HG03097 (cell line): ENCODE results near the gene KIF21A.
"Not testable (repeated sequence)": the region's sequence is repeated elsewhere in the genome, so short reads cannot be mapped to it uniquely, and the experiment has no call there.

Source experiments
- ATAC-seq: cut with Tn5 transposase; IDR thresholded peaks from one replicate; pipeline ENCODE4 v1.9.1; 2021; ENCODE audit not compliant: unreplicated experiment, low FRiP score

The KIF21A gene, protein sequence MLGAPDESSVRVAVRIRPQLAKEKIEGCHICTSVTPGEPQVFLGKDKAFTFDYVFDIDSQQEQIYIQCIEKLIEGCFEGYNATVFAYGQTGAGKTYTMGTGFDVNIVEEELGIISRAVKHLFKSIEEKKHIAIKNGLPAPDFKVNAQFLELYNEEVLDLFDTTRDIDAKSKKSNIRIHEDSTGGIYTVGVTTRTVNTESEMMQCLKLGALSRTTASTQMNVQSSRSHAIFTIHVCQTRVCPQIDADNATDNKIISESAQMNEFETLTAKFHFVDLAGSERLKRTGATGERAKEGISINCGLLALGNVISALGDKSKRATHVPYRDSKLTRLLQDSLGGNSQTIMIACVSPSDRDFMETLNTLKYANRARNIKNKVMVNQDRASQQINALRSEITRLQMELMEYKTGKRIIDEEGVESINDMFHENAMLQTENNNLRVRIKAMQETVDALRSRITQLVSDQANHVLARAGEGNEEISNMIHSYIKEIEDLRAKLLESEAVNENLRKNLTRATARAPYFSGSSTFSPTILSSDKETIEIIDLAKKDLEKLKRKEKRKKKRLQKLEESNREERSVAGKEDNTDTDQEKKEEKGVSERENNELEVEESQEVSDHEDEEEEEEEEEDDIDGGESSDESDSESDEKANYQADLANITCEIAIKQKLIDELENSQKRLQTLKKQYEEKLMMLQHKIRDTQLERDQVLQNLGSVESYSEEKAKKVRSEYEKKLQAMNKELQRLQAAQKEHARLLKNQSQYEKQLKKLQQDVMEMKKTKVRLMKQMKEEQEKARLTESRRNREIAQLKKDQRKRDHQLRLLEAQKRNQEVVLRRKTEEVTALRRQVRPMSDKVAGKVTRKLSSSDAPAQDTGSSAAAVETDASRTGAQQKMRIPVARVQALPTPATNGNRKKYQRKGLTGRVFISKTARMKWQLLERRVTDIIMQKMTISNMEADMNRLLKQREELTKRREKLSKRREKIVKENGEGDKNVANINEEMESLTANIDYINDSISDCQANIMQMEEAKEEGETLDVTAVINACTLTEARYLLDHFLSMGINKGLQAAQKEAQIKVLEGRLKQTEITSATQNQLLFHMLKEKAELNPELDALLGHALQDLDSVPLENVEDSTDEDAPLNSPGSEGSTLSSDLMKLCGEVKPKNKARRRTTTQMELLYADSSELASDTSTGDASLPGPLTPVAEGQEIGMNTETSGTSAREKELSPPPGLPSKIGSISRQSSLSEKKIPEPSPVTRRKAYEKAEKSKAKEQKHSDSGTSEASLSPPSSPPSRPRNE (N-terminal part only)

GRCh38 chr12:39443081-39443928 lies at the start of gene KIF21A:
TSS of gene KIF21A (minus strand) at chr12:39443120. CDS start at chr12:39442970, 150 bp downstream.
- peak; percentile 98 for ATAC-seq

DNA sequence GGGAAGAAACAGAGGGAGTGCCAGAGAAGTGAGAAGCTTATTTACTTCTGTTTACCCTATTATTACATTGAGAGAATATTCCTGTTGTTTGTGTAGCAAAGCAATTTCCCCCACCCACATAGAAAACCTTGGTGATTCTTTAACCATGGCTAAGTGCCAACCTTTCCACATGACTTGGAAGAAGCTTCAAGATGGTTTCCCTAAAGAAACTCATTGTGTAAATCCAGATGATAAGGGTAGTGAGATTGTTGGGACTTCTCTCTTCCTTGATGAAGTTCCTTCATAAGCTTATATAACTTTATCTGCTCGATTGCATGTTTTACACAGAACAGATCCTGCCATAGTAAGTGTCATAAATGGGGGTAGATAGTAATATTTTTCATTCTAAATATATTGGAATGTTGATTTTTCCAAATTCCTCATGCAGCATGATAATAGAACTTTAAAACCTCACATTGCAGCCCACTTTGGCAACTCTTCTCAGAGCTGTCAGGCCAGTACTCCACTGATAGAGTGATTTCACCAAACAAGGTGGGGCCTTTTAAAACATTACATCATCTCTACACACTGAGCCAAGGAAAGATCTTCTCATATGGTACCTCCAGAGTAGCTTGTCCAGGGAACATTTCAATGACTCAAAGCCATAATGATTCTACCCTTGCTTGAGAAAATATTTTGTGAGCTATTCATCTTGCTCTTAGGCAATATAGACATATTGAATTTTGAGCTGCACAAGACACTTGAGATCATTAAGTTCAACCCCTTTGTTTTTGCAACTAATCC lies 47.8 kb upstream of the KIF21A start:
- ATAC-seq, result no peak

DNA sequence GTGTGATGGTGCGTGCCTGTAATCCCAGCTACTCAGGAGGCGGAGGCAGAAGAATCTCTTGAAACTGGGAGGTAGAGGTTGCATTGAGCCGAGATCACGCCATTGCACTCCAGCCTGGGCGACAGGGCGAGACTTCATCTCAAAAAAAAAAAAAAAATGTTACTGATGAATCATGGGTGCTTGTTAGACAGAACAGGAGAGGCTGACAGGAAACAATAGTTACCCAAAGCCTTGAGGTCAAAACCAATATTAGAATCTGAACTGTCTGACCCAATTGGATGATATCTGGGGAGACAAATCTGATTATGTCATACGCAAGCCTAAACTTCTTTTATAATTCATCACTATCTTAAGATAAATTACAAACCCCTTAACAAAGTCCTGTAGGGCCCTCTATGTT lies 40.7 kb upstream of the KIF21A start:
- ATAC-seq, result no peak

GRCh38 chr12:39483042-39483441 lies 40.1 kb upstream of the KIF21A start:
- ATAC-seq, result no peak

DNA sequence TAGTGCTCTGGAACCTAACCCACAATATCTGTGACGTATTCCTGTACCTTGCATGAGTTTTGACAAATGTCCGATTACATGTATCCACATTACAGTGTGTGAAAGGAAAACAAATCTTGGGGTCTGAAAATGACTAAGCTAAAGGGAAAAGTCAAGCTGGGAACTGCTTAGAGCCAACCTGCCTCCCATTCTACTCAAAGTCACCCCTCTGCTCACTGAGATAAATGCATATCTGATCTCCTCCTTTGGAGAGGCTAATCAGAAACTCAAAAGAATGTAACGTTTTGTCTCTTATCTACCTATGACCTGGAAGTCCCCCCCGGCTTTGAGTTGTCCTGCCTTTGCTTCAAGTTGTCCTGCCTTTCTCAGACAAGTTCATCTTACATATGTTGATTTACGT lies 34.0 kb upstream of the KIF21A start:
- ATAC-seq, result no peak

DNA sequence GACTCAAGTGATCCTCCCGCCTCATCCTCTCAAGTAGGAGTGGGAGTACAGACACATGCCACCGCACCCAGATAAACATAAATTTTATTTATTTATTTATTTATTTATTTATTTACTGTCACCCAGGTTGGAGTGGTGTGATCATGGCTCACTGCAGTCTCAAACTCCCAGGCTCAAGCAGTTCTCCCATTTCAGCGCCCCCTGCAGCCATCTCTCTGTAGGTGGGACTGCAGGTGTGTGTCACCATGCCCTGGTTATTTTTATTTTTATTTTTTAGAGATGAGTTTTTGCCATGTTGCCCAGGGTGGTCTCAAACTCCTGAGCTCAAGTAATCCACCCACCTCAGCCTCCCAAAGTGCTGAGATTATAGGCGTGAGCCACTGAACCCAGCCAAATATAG lies 33.2 kb upstream of the KIF21A start:
- no peak for ATAC-seq

GRCh38 chr12:39475136-39475535 lies 32.2 kb upstream of the KIF21A start:
- not testable (repeated sequence) for ATAC-seq

DNA sequence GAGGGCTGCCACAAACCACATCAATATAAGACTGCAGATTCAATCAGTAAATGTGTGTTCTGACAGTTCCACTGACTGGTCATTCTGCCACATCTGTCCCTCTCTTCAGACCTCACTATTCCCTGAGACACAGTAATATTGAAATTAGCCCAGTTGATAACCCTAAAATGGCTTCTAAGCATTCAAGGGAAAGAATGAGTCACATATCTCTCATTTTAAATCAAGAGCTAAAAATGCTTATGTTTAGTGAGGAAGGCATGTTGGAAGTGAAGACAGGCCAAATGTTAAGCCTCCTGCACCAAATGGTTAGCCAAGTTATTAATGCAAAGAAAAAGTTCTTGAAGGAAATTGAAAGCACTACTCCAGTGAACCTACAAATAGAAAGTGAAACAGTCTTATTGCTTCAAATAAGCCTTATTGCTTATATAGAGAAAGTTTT lies 24.5 kb upstream of the KIF21A start:
- ATAC-seq, result peak; percentile 90

- ATAC-seq, result no peak
Measured at GRCh38 chr12:39464976-39465695, 22.2 kb upstream of the KIF21A start.

- no peak for ATAC-seq
Measured at GRCh38 chr12:39461059-39461458, 18.1 kb upstream of the KIF21A start.

DNA sequence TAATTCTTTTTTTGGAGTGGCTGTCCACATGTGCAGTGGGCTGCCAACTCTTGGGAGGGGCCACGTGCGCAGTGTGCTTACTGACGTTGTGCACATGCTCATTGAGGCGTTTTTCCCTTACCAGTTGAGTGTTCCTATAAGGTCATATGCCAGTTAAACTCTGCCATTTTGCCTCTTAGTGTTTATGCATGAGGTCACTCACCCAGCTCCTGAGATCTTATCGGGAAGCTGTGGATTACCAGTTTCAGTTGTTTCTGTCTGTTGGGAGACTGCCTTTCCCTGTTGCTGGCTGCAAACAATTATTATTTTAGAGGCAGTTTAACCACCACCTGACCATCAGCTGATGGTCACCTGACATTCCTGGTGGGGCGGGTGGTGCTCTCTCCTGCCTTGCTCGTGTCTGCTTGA lies 16.1 kb upstream of the KIF21A start:
- ATAC-seq, result no peak

DNA sequence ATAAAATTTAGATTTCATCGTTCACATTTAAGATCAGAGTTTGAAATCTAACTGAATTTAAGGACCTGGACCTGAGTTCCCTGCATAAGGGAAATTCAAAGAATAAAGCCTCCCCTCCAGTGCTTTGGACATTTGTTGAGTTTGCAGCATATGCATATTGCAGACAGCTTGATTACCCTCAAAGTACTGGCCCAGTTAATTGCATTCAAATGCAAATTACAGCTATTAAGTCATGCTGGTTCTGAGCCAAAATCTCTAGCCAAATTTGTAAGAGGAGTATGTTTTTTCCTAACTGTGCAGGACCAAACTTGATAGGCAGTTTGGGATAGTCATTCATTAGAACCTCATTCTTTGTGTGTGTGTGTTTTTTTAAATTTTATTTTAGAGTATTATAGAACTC lies 9.1 kb upstream of the KIF21A start:
- no peak for ATAC-seq

GRCh38 chr12:39448038-39448437 lies 5.1 kb upstream of the KIF21A start:
- no peak for ATAC-seq

DNA sequence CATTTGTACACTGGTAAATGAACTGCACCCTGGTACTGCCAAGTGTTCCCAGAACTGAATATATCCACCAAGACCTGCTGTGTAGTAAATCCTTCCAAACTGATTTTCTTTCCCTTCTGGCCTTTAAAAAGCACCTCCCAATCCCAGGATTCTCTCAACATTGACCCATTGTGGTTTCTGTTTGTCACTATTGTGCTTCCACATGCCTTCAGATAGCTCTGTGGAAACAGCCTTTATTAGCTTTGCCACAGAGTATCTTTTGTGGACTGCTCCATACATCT lies 949 bp upstream of the KIF21A start:
- ATAC-seq, result no peak

DNA sequence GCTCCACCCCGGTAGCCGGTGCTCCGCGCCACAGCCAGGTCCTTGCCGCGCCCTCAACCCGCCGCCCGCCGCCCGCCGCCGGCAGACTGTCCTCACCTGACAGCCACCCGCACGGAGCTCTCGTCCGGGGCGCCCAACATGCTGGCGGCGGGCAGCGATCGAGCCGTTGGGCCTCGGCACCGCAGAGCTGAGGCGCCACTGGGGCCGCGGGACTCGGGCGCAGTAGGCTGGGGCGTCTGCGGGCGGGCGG lies 164 bp downstream of the KIF21A start:
- ATAC-seq, result no peak

DNA sequence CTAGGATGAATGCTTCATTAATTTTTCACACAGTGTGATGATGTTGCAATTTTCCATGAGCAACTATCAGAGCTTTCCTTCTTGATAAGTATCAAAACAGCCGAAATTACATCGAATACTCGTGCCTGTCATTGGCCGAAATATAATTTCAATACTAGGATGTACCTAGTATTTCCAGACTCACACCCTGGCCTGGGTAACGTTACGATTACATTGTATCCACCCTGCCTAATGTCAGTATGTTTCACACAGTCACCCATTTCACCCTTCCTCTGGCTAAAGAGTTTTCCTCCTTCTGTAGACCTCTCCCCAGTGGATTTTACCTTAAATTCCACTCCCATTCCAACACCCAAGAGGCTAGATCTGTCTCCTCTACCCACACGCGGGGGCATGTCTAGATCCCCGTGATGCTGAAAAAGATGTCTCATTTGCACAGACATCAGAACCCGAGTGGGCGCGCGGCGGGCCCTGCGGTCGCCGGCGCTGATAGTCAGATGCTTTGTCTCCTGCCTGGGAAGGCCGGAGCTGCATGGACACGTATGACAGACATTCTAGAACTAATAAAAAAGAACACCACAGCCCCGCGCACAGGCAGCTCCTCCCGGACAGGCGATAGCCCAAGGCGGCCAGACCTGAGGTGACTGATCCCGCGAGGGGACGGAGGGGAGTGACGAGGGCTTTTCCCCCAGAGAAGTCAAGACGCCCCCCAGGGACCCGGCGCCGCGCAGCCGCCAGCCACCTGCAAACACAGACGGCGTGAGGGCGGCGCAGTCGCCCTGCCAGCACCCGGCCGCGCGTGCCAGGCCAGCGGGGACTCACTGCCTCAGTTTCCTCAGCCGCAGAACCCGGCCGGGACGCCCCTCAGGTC lies 723 bp downstream of the KIF21A start:
- ATAC-seq, result peak; percentile 16

GRCh38 chr12:39441189-39441962 lies 1.5 kb downstream of the KIF21A start:
- ATAC-seq, result no peak
